CD4-positive, alpha-beta memory T cell (primary cell): Measurements from ENCODE around the gene VWDE. TPM values are rescaled to one million over a fixed set of nuclear protein-coding genes. Genes with fewer than 3 reads are reported as not detected.
A peak's percentile ranks its signal among the peaks of the same experiment; 100 is the strongest.

Experiments
- CTCF ChIA-PET: fragments of 350-600 bp; sonication (Branson Sonifier 250); formaldehyde crosslinking; loops from one replicate; lab custom pipeline; 2021; ENCODE audit warnings: inconsistent platforms; ENCODE audit not compliant: partially characterized antibody; lab: Charles Lee
- POLR2A ChIA-PET: fragments of 350-600 bp; sonication (Branson Sonifier 250); formaldehyde crosslinking; loops from one replicate; lab custom pipeline; 2021; ENCODE audit not compliant: partially characterized antibody; lab: Charles Lee
- DNase-seq, 5 donors: peaks; one replicate each; pipeline versions ENCODE4 v3.0.0 to v3.0.0-alpha.2; 2020 to 2022; ENCODE audit warnings: mixed read lengths in 1 of 5
- H3K27ac ChIP-seq: one replicate; pipeline ENCODE4 v1.7.0; 2013; ENCODE audit warnings: low read depth, low read length
- H3K27me3 ChIP-seq: 2 replicates; pipeline ENCODE4 v1.7.0; 2013; ENCODE audit warnings: mild to moderate bottlenecking, low read length, moderate library complexity; ENCODE audit not compliant: insufficient read depth
- H3K36me3 ChIP-seq: 2 replicates; pipeline ENCODE4 v1.7.0; 2013; ENCODE audit warnings: mild to moderate bottlenecking, low read length, moderate library complexity; ENCODE audit not compliant: insufficient read depth
- H3K4me1 ChIP-seq: 2 replicates; pipeline ENCODE4 v1.7.0; 2013; ENCODE audit warnings: mild to moderate bottlenecking, low read length, moderate library complexity; ENCODE audit not compliant: insufficient read depth
- H3K4me3 ChIP-seq, 2 donors: one replicate each; pipeline ENCODE4 v1.7.0; 2013; ENCODE audit warnings: low read length in 2 of 2, mild to moderate bottlenecking in 1 of 2
- H3K9me3 ChIP-seq, 2 donors: one replicate each; pipeline ENCODE4 v1.7.0; 2013; ENCODE audit warnings: low read length in 2 of 2, control low read depth in 1 of 2; ENCODE audit not compliant: control insufficient read depth in 1 of 2
- H3K27ac Mint-ChIP-seq, 7 donors: one replicate each; pipeline ENCODE4 v1.8.0; 2020 to 2021; ENCODE audit warnings: mixed read lengths in 7 of 7, mild to moderate bottlenecking in 6 of 7, inconsistent platforms in 3 of 7, moderate library complexity in 3 of 7
- H3K27me3 Mint-ChIP-seq, 2 donors: one replicate each; pipeline ENCODE4 v1.8.0; 2020 to 2021; ENCODE audit warnings: mixed read lengths in 2 of 2
- H3K36me3 Mint-ChIP-seq, 2 donors: one replicate each; pipeline ENCODE4 v1.8.0; 2020 to 2021; ENCODE audit warnings: mixed read lengths in 2 of 2, inconsistent platforms in 1 of 2, mild to moderate bottlenecking in 1 of 2
- H3K4me1 Mint-ChIP-seq, 4 donors: one replicate each; pipeline ENCODE4 v1.8.0; 2020 to 2021; ENCODE audit warnings: mixed read lengths in 4 of 4, mild to moderate bottlenecking in 1 of 4
- H3K4me3 Mint-ChIP-seq, 8 donors: one replicate each; pipeline ENCODE4 v1.8.0; 2020 to 2021; ENCODE audit warnings: mixed read lengths in 8 of 8, mild to moderate bottlenecking in 7 of 8, moderate library complexity in 6 of 8, inconsistent platforms in 3 of 8
- H3K9me3 Mint-ChIP-seq, 8 donors: one replicate each; pipeline ENCODE4 v1.8.0; 2020 to 2021; ENCODE audit warnings: mixed read lengths in 8 of 8, mild to moderate bottlenecking in 5 of 8, inconsistent platforms in 3 of 8, moderate library complexity in 1 of 8
- intact Hi-C: fragments of 100-400 bp; cut with micrococcal nuclease; formaldehyde crosslinking; loops from one replicate; pipeline ENCODE4 v1.15.1; 2023
- polyA plus RNA-seq, 2 donors: library from polyadenylated mRNA; unstranded; fragments of 300-500 nt; fragmentation: Illumina TruSeq; gene quantifications; one replicate each; pipeline ENCODE4 v1.2.3, GENCODE V29; 2021
- total RNA-seq, 2 experiments: library from RNA; stranded (reverse); gene quantifications; one replicate each; pipeline ENCODE4 v1.2.3, GENCODE V29; 2021

The VWDE gene
- total and polyA plus RNA-seq, 4 experiments from 2014 or later, result 0.26 to 9.0 (median 8.9) TPM; not detected in 1

DNA sequence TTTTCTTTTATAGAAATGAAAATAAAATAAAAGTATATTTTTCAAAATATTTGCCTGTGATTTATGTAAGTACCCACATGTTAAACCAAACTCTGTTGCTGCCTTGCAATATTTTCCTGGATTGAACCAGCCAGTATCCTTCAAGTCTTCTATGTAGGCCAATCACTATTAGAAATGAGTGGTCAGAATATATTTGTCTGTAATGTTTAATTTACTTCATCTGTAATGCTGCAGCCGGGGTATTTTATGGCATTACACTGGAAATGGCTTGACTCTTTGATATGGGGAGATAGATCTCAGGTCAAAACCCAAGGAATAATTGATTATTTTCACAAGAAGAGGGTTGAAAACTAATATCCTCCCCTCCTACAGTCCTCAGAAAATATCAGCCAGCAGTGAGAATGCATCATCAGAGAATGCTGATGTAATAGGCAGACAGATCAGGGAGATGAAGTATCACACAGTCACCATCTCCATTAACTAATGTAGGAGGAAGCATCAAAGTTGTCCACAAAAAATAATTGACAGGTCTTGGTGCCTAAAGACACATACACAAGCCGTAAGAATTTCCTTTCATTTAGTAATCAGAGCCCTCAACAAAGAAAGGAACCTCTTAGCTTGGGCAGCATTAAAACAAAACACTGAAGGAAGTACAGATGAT is 82.5 kb downstream of the VWDE start:
- H3K27ac ChIP-seq, result no peak overlapping the region
- H3K4me1 Mint-ChIP-seq, result no peaks in the 10 kb centered on the region
- POLR2A ChIA-PET, result no interaction called here
- H3K4me1 ChIP-seq, result no peaks in the 10 kb centered on the region
- intact Hi-C loops, result loop anchor here (5.0 kb wide), 1 partner anchor 949 kb away; no protein-coding TSS in a partner anchor
- no peak overlapping the region for H3K4me3 ChIP-seq
- H3K36me3 Mint-ChIP-seq, result no peaks in the 10 kb centered on the region
- H3K4me3 Mint-ChIP-seq, result no peak overlapping the region
- no peak for DNase-seq
- H3K9me3 Mint-ChIP-seq, result no peaks in the 10 kb centered on the region
- CTCF ChIA-PET, result interaction anchor here (0.8 to 2.7 kb wide), 8 partner anchors 10 to 485 kb away, joined by 3 to 63 read pairs (median 6); partner anchors contain the start of gene TMEM106B
- H3K36me3 ChIP-seq, result no peaks in the 10 kb centered on the region
- H3K27me3 ChIP-seq, result no peaks in the 10 kb centered on the region
- H3K9me3 ChIP-seq, result no peaks in the 10 kb centered on the region
- no peak overlapping the region for H3K27ac Mint-ChIP-seq
- no peaks in the 10 kb centered on the region for H3K27me3 Mint-ChIP-seq

DNA sequence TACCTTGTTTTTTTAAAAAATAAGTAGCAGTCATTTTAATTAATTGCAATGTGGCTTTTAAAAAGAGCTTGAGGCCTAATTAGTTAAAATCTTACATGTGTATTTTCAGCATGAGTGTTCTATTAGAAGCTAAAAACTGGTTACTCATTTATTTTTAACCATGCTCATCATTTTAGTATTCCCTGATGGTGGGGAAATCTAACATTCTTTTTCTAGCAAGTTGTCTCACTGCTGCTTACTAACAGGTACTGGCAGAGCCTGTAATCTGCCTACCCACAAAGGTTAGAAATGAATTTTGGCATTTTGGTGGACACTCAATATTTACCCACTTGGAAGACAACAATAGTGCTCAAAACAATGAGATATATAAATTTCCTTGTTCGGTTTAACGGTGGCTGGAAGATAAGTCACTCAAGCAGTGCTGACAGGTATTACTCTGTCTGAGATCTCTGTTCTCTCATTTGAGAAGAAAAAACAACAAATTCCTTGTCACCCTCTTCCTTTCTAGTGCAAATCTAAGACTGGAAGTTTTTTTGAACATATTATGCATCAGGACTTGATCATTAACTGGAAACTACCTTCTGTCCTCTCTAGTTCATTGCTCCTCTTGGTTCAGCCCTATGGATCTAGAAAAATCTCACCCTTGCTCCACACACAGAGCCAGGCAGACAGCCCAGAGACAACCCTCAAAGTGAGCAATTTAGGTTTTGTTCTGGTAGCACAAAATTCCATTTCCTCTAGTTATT is 83.3 kb downstream of the VWDE start:
- no peak overlapping the region for H3K27ac Mint-ChIP-seq

DNA sequence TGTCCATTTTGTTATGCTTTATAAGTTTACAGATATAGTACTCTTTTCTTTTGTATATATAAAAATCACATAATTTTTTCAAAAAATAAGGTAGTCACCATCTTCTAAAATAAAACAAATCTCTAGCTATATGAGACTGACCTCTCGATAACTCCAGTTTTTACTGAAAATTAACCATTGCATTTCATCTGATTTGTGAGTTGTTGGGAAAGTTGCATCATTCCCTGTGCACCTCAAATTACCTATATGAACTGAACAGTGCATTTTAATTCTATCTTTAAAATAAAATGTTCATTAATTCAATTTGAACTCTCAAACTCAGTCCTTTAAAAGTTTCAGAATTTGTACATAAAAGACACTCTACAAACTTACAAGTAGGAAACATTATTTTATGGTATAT is 86.0 kb downstream of the VWDE start:
- POLR2A ChIA-PET, result no interaction called here
- Histone ChIP-seq H3K4me3 (no peak overlapping the region), H3K9me3 (no peaks in the 10 kb centered on the region), H3K27ac (no peak overlapping the region), H3K36me3 (no peaks in the 10 kb centered on the region), H3K4me1 (no peaks in the 10 kb centered on the region), H3K27me3 (no peaks in the 10 kb centered on the region)
- DNase-seq, result no peak
- CTCF ChIA-PET, result interaction anchor here (1.7 kb wide), 1 partner anchor 250 kb away, joined by 7 read pairs; no protein-coding TSS in a partner anchor
- Mint-ChIP-seq H3K27me3 (no peaks in the 10 kb centered on the region), H3K36me3 (no peaks in the 10 kb centered on the region), H3K4me3 (no peak overlapping the region), H3K9me3 (no peaks in the 10 kb centered on the region), H3K27ac (no peak overlapping the region), H3K4me1 (no peaks in the 10 kb centered on the region)
- intact Hi-C loops, result no loop called here

More for the DNA sequence above, 83.3 kb downstream of the VWDE start:
- Histone ChIP-seq H3K9me3 (no peaks in the 10 kb centered on the region), H3K36me3 (no peaks in the 10 kb centered on the region), H3K27ac (no peak overlapping the region), H3K4me3 (no peak overlapping the region), H3K4me1 (no peaks in the 10 kb centered on the region), H3K27me3 (no peaks in the 10 kb centered on the region)
- intact Hi-C loops, result loop anchor here (5.0 kb wide), 1 partner anchor 948 kb away; no protein-coding TSS in a partner anchor
- ChIA-PET CTCF (interaction anchor here (0.7 to 1.5 kb wide), 6 partner anchors 8 to 252 kb away, joined by 3 to 4 read pairs (median 3); no protein-coding TSS in a partner anchor), POLR2A (no interaction called here)
- Mint-ChIP-seq H3K36me3 (no peaks in the 10 kb centered on the region), H3K27me3 (no peaks in the 10 kb centered on the region), H3K4me3 (no peak overlapping the region), H3K4me1 (no peaks in the 10 kb centered on the region), H3K9me3 (no peaks in the 10 kb centered on the region)
- DNase-seq, result no peak

DNA sequence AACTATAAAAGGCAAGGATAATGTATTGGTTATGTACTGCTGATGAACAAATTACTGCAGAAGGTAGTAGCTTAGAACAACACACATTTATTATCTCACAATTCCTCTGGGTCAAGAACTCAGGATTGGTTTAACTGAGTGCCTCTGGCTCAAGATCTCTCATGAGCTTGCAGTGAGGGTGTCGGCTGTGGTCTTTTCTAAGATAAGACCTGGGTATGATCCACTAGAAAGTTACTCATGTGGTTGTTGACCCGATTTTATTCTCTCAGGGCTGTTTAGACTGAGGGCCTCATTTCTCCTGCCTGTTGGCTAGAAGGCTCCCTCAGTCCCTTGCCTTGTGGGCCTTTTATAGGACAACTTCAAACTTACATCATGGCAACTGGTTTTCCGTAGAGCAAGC is 86.7 kb downstream of the VWDE start:
- POLR2A ChIA-PET, result no interaction called here
- H3K4me1 ChIP-seq, result no peaks in the 10 kb centered on the region
- Mint-ChIP-seq H3K9me3 (no peaks in the 10 kb centered on the region), H3K4me3 (no peak overlapping the region), H3K36me3 (no peaks in the 10 kb centered on the region), H3K27me3 (no peaks in the 10 kb centered on the region), H3K27ac (no peak overlapping the region), H3K4me1 (no peaks in the 10 kb centered on the region)
- no peaks in the 10 kb centered on the region for H3K27me3 ChIP-seq
- intact Hi-C loops, result no loop called here
- no peak for DNase-seq
- H3K36me3 ChIP-seq, result no peaks in the 10 kb centered on the region
- H3K9me3 ChIP-seq, result no peaks in the 10 kb centered on the region
- no peak overlapping the region for H3K4me3 ChIP-seq
- CTCF ChIA-PET, result interaction anchor here (1.2 to 1.7 kb wide), 2 partner anchors 59 to 249 kb away, joined by 3 to 7 read pairs; no protein-coding TSS in a partner anchor
- H3K27ac ChIP-seq, result no peak overlapping the region

DNA sequence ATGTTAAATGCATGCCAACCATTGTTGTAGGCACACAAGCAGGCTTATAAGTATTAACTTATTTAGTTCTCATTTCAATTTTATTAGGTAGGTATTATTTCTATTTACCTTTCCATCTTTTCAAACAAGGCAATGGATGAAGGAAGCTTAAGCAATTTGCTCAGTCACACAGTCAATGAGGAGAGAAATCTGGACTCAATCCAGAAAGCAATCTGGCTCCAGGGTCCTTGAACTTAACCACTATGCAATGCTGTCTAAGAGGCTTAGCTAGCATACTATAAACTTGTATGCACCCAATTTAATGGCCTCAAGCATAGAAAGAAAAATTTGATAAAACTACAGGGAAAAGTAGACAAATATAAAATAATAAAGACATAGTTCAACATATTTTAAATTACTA is 88.6 kb downstream of the VWDE start:
- Histone ChIP-seq H3K27me3 (no peaks in the 10 kb centered on the region), H3K9me3 (no peaks in the 10 kb centered on the region), H3K36me3 (no peaks in the 10 kb centered on the region), H3K4me1 (no peaks in the 10 kb centered on the region), H3K27ac (no peak overlapping the region), H3K4me3 (no peak overlapping the region)
- intact Hi-C loops, result no loop called here
- CTCF ChIA-PET, result interaction anchor here (1.0 to 1.3 kb wide), 2 partner anchors 8 to 103 kb away, joined by 4 to 5 read pairs; no protein-coding TSS in a partner anchor
- Mint-ChIP-seq H3K4me1 (no peaks in the 10 kb centered on the region), H3K4me3 (no peak overlapping the region), H3K9me3 (no peaks in the 10 kb centered on the region), H3K36me3 (no peaks in the 10 kb centered on the region), H3K27me3 (no peaks in the 10 kb centered on the region), H3K27ac (no peak overlapping the region)
- no peak for DNase-seq
- POLR2A ChIA-PET, result no interaction called here

DNA sequence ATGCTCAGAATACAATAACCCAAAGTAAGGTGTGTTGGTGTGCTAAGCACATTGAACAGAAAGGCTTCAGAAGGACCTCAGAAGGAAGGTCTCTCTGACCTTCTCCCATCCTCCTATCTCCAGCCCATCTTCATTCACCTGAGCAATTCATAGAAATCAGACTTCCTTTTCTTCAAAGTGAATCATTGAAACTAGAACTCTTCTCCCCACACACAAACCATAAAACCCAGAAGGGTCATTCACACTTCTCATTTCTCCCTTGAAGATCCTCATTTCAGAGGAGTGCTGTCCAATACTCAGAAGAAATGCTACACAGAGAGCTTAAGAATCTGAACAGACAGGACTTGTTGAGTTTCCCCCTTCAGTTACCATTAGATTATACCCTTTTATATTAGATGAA is 89.5 kb downstream of the VWDE start:
- no peaks in the 10 kb centered on the region for H3K9me3 Mint-ChIP-seq
- Histone ChIP-seq H3K9me3 (no peaks in the 10 kb centered on the region), H3K4me3 (no peak overlapping the region), H3K4me1 (no peaks in the 10 kb centered on the region), H3K27me3 (no peaks in the 10 kb centered on the region), H3K27ac (no peak overlapping the region), H3K36me3 (no peaks in the 10 kb centered on the region)
- no peak overlapping the region for H3K27ac Mint-ChIP-seq
- no peaks in the 10 kb centered on the region for H3K36me3 Mint-ChIP-seq
- CTCF ChIA-PET, result no interaction called here
- H3K4me1 Mint-ChIP-seq, result no peaks in the 10 kb centered on the region
- DNase-seq, result no peak
- H3K4me3 Mint-ChIP-seq, result peak overlapping the region in 1 of 8 donors; percentile 23
- intact Hi-C loops, result no loop called here
- POLR2A ChIA-PET, result no interaction called here
- no peaks in the 10 kb centered on the region for H3K27me3 Mint-ChIP-seq

DNA sequence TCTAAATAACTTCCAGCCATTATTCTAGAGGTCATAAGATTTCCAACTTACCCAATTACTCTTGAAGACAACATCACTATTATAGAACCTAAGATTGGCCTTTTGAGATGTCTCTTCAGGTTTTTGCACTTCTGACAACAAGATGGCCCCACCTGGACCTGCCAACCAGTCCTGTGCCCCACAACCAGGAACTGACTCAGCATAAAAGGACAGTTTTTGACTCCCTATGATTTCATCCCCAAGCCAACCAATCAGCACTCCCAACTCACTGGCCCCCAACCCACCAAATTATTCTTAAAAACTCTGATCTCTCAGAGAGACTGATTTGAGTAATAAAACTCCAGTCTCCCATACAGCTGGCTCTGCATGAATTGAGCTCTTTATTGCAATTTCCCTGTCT is 98.2 kb downstream of the VWDE start:
- ChIA-PET POLR2A (no interaction called here), CTCF (no interaction called here)
- H3K27ac Mint-ChIP-seq, result no peak overlapping the region
- H3K27me3 ChIP-seq, result no peaks in the 10 kb centered on the region
- peaks cover 0 to 2% (median 0%) of the 10 kb centered on the region in 8 donors for H3K9me3 Mint-ChIP-seq
- DNase-seq, result no peak
- H3K9me3 ChIP-seq, result no peaks in the 10 kb centered on the region
- no peaks in the 10 kb centered on the region for H3K36me3 ChIP-seq
- peaks cover 4 to 16% (median 5%) of the 10 kb centered on the region in 4 donors for H3K4me1 Mint-ChIP-seq
- no peaks in the 10 kb centered on the region for H3K36me3 Mint-ChIP-seq
- H3K4me3 Mint-ChIP-seq, result no peak overlapping the region
- H3K27me3 Mint-ChIP-seq, result peaks cover 0 to 2% of the 10 kb centered on the region in 2 donors
- no peaks in the 10 kb centered on the region for H3K4me1 ChIP-seq
- no peak overlapping the region for H3K27ac ChIP-seq
- no peak overlapping the region for H3K4me3 ChIP-seq
- intact Hi-C loops, result no loop called here
